Skeletal muscle tissue (tissue), 4 donors: ENCODE data around the gene SVOP. TPM values are rescaled to one million over a fixed set of nuclear protein-coding genes. Genes with fewer than 3 reads are reported as not detected.
A peak's percentile ranks its signal among the peaks of the same experiment; 100 is the strongest.

ENCODE experiments used
- H3K27ac ChIP-seq: one replicate; pipeline ENCODE4 v1.7.0; 2013; ENCODE audit warnings: mild to moderate bottlenecking, low read depth, low read length, inconsistent platforms
- H3K27me3 ChIP-seq, 3 donors: one replicate each; pipeline ENCODE4 v1.7.0; 2013; ENCODE audit warnings: low read length in 3 of 3; ENCODE audit not compliant: control insufficient read depth in 3 of 3, insufficient read depth in 3 of 3
- H3K36me3 ChIP-seq, 3 donors: one replicate each; pipeline ENCODE4 v1.7.0; 2013; ENCODE audit warnings: low read length in 3 of 3; ENCODE audit not compliant: control insufficient read depth in 3 of 3, insufficient read depth in 3 of 3
- H3K4me1 ChIP-seq, 3 donors: one replicate each; pipeline ENCODE4 v1.7.0; 2013; ENCODE audit warnings: low read length in 3 of 3, mild to moderate bottlenecking in 3 of 3; ENCODE audit not compliant: control insufficient read depth in 3 of 3, insufficient read depth in 3 of 3
- H3K4me3 ChIP-seq, 3 donors: one replicate each; pipeline ENCODE4 v1.7.0; 2013; ENCODE audit warnings: low read length in 3 of 3
- H3K9ac ChIP-seq, 3 donors: one replicate each; pipeline ENCODE4 v1.7.0; 2013; ENCODE audit warnings: low read length in 3 of 3, mild to moderate bottlenecking in 3 of 3, moderate library complexity in 2 of 3, low read depth in 1 of 3
- H3K9me3 ChIP-seq, 3 donors: one replicate each; pipeline ENCODE4 v1.7.0; 2013; ENCODE audit warnings: low read length in 3 of 3; ENCODE audit not compliant: control insufficient read depth in 3 of 3
- total RNA-seq: library from RNA; depleted of rRNA; stranded (reverse); fragments of >200 nt; gene quantifications from one replicate; pipeline ENCODE4 v1.2.3, GENCODE V29; 2014
- donor health status: Osteomylitis.

The SVOP gene
- total RNA-seq = under 0.01 TPM

- no peak within 1 kb of the TSS for H3K9ac ChIP-seq
- no peak within 1 kb of the TSS for H3K27ac ChIP-seq
- H3K4me3 ChIP-seq = peak within 1 kb of the TSS in 1 of 3 donors; percentile 45
- H3K27me3 ChIP-seq = peaks cover 0 to 2% (median 0%) of the 10 kb centered on the region in 3 donors
- no peaks in the 10 kb centered on the region for H3K36me3 ChIP-seq
- H3K4me1 ChIP-seq = peaks cover 0 to 5% (median 3%) of the 10 kb centered on the region in 3 donors
- H3K9me3 ChIP-seq = no peaks in the 10 kb centered on the region
Observed at GRCh38 chr12:109020796-109021380, at the start of gene SVOP. TSS of gene SVOP (minus strand) at chr12:109021068. CDS start at chr12:109020868, 200 bp downstream.

GRCh38 chr12:109069307-109070271 lies 48.7 kb upstream of the SVOP start:
- Histone ChIP-seq H3K9ac (no peak overlapping the region), H3K27me3 (no peaks in the 10 kb centered on the region), H3K36me3 (peaks cover 48 to 68% (median 58%) of the 10 kb centered on the region in 3 donors), H3K4me1 (no peaks in the 10 kb centered on the region), H3K9me3 (no peaks in the 10 kb centered on the region), H3K4me3 (no peak overlapping the region), H3K27ac (no peak overlapping the region)

- Histone ChIP-seq H3K27me3 (no peaks in the 10 kb centered on the region), H3K9me3 (no peaks in the 10 kb centered on the region), H3K4me3 (no peak overlapping the region), H3K9ac (no peak overlapping the region), H3K4me1 (no peaks in the 10 kb centered on the region), H3K27ac (no peak overlapping the region), H3K36me3 (peaks cover 30 to 41% (median 35%) of the 10 kb centered on the region in 3 donors)
Observed at GRCh38 chr12:109065853-109066193, 45.0 kb upstream of the SVOP start.

- H3K4me1 ChIP-seq = no peaks in the 10 kb centered on the region
- H3K36me3 ChIP-seq = peaks cover 26 to 36% (median 30%) of the 10 kb centered on the region in 3 donors
- H3K4me3 ChIP-seq = no peak overlapping the region
- no peaks in the 10 kb centered on the region for H3K27me3 ChIP-seq
- H3K9me3 ChIP-seq = no peaks in the 10 kb centered on the region
- no peak overlapping the region for H3K9ac ChIP-seq
- H3K27ac ChIP-seq = no peak overlapping the region
Observed at GRCh38 chr12:109065154-109065852, 44.4 kb upstream of the SVOP start.

GRCh38 chr12:109064143-109064542 lies 43.3 kb upstream of the SVOP start:
- Histone ChIP-seq H3K4me3 (no peak overlapping the region), H3K4me1 (no peaks in the 10 kb centered on the region), H3K27me3 (no peaks in the 10 kb centered on the region), H3K9ac (no peak overlapping the region), H3K36me3 (peaks cover 19 to 28% (median 27%) of the 10 kb centered on the region in 3 donors), H3K27ac (no peak overlapping the region), H3K9me3 (no peaks in the 10 kb centered on the region)

- Histone ChIP-seq H3K4me1 (peaks cover under 1 to 4% (median 4%) of the 10 kb centered on the region in 3 donors), H3K4me3 (no peak overlapping the region), H3K9ac (no peak overlapping the region), H3K9me3 (no peaks in the 10 kb centered on the region), H3K27ac (no peak overlapping the region), H3K27me3 (no peaks in the 10 kb centered on the region), H3K36me3 (peaks cover 8 to 22% (median 16%) of the 10 kb centered on the region in 3 donors)
Observed at GRCh38 chr12:109058773-109059172, 37.9 kb upstream of the SVOP start.

GRCh38 chr12:109057376-109057775 lies 36.5 kb upstream of the SVOP start:
- Histone ChIP-seq H3K9ac (no peak overlapping the region), H3K36me3 (peaks cover 5 to 22% (median 16%) of the 10 kb centered on the region in 3 donors)

GRCh38 chr12:109056891-109057290 lies 36.0 kb upstream of the SVOP start:
- Histone ChIP-seq H3K9me3 (no peaks in the 10 kb centered on the region), H3K36me3 (peaks cover 5 to 22% (median 16%) of the 10 kb centered on the region in 3 donors), H3K27me3 (no peaks in the 10 kb centered on the region)

More at GRCh38 chr12:109057376-109057775, 36.5 kb upstream of the SVOP start:
- Histone ChIP-seq H3K4me1 (peaks cover 8 to 14% (median 12%) of the 10 kb centered on the region in 3 donors), H3K9me3 (no peaks in the 10 kb centered on the region), H3K27ac (no peak overlapping the region), H3K27me3 (no peaks in the 10 kb centered on the region), H3K4me3 (no peak overlapping the region)

GRCh38 chr12:109054520-109054919 lies 33.7 kb upstream of the SVOP start:
- H3K9me3 ChIP-seq = no peaks in the 10 kb centered on the region
- H3K27ac ChIP-seq = no peak overlapping the region

More at GRCh38 chr12:109056891-109057290, 36.0 kb upstream of the SVOP start:
- Histone ChIP-seq H3K27ac (no peak overlapping the region), H3K4me3 (no peak overlapping the region), H3K4me1 (peaks cover 10 to 15% (median 14%) of the 10 kb centered on the region in 3 donors), H3K9ac (no peak overlapping the region)

More at GRCh38 chr12:109054520-109054919, 33.7 kb upstream of the SVOP start:
- Histone ChIP-seq H3K27me3 (no peaks in the 10 kb centered on the region), H3K4me1 (peaks cover 12 to 18% (median 14%) of the 10 kb centered on the region in 3 donors), H3K4me3 (no peak overlapping the region), H3K9ac (no peak overlapping the region), H3K36me3 (peaks cover 5 to 14% (median 8%) of the 10 kb centered on the region in 3 donors)
